Central memory CD4-positive, alpha-beta T cell (primary cell): ENCODE measurements around the gene TMC3.
"Not testable (repeated sequence)": the region's sequence is repeated elsewhere in the genome, so short reads cannot be mapped to it uniquely, and the experiment has no call there.

Experiments used
- DNase-seq: peaks from one replicate; pipeline ENCODE4 v3.0.0; 2022

The TMC3 gene

GRCh38 chr15:81384891-81385720 lies 11.1 kb upstream of the TMC3 start:
- no peak for DNase-seq

GRCh38 chr15:81381720-81382119 lies 7.7 kb upstream of the TMC3 start:
- DNase-seq = no peak

DNA sequence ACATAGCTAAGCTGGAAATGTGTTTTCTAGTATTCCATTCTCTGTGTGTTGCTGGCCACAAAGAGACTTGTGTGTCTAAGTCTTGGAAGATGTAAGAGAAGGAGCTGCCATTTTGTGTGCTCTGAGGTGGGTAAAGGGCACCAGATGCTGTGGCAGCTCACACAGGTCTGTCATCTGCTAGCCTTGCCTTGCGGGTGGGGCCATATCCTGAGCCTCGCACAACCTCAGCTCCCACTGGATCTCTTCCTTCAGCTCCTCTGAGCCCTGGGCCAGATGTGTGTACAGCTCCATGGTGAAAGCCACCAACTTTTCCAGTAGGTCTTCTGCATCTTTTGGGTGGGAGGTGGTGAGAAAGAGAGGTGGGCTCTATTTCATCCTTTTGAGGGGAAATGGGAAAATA lies 6.7 kb upstream of the TMC3 start:
- DNase-seq = no peak

GRCh38 chr15:81380203-81380602 lies 6.2 kb upstream of the TMC3 start:
- DNase-seq = no peak

GRCh38 chr15:81379269-81379668 lies 5.3 kb upstream of the TMC3 start:
- DNase-seq = no peak

GRCh38 chr15:81378443-81378842 lies 4.4 kb upstream of the TMC3 start:
- no peak for DNase-seq

DNA sequence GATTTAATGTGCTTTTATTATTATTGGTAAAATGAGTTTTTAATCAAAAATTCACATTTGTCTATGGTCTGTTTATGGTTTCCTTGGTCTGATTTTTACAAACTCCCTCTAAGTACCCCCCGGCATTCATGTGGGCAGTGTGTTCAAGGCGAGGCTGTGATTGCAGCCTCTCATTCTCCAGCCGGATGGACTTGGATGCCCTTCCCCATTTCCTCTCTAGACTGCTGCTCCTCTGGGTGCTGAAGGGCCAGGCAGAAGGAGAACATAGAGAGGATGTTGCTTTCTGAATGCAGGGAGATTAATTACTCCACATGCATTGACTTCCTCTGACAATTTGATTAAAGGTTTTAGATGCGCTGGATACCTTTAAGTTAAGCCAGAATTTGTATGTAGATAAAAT lies 3.9 kb upstream of the TMC3 start:
- no peak for DNase-seq

DNA sequence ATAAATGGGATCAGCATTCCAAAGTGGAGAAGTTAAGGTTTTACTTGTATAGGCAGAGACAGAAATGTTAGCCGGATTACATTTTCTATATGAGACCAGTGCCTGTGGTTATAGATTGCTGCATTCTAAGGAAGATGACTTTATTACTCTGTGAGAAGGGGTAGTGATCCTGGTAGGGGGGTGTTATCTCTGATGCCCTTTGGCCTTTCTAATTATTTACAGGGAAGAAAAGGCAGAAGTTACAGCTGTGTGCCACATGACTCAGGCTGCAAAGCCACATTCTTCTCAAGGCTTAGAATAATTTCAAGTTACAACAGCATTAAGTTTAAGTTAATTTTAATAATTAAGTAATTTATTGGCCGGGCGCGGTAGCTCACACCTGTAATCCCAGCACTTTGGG lies 2.2 kb upstream of the TMC3 start:
- no peak for DNase-seq

- no peak for DNase-seq
Observed at GRCh38 chr15:81375461-81375860, 1.4 kb upstream of the TMC3 start.

DNA sequence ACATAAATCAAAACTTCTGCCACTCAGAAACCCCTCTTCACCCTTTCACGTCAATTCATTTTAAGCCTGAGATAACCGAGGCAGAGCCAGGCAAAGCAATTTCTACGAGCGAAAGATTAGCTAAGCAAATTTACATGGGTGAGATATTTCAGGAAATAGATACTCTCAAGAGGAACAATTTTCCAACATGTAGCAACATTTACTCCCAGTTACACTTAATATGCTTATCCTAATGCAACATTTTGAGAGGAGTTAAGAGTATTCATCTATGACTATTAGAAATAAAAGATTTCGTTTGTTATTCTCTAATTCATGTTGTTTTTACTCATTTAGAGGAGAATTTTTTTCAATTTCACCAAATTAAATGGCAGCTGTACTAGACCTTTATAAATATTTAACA lies 837 bp downstream of the TMC3 start:
- DNase-seq = no peak

DNA sequence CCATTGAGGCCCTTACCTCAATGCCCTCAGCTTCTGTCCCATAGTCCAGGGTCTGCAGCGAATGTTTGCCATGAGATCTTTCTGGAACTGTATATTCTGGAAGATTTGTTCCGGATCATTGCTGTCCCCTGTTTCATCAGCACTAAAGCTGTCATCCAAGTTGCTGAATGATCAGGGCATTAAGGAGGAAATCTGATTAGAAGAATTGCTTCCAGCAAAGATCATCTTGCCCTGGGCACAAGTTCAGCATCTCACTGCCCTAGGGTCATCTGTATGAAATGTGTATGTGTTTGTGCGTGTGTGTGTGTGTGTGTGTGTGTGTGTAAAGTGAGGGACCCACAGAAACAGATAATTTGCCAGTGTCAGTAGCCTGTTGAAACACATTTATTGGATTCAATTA lies 1.4 kb downstream of the TMC3 start:
- DNase-seq = no peak

DNA sequence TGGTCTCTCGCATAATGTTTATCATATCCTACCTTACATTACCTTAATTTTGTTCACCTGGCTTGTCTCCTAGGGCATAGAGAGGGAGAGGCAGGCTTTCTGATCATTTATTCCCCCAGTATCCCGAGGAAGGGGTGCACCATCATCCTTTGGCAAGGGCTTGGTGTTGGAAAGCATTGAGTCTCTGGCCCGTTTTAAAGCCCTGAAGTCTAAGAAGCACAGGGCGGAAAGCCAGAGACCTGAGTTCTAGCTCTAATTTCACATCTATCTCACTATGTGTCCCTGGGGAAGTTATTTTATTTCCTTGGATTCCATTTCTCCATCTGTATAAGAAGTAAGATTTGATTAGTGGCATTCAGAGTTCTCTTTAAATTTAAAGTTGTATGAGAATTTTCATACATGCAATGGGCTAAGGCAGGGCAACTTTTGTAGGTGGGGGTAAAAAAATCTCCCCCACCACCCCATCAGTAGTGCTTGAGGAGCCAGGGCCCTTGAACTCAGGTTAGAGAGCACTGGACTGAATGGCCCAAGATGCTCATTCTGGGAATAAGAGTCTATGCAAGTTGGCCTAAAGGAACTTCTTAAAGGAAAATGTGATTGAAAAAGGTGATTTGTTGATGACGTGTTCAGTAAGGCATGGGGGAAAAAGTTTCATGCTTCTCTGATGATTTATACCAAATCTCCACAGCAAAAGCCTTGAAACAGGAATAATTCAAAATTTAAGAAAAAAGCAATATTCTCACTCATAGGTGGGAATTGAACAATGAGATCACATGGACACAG lies 10.1 kb downstream of the TMC3 start:
- DNase-seq = no peak

DNA sequence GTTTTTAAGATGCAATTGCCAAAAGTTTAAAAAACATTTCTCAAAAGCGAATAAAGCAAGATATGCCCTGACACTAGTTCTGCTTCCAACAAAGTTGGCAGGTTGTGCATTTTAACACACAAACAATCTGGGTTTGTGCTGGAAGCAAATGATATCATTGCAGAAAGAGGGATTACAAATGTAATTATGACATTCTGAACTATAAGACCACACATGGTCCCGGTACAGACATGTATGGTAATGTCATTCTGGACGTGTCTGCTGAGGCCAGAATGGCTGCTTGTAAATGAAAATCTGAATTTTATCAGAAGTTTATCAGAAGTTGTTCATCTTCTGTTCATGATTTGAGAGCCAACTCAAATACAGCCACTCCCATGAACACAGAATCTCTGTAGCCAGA lies 10.7 kb downstream of the TMC3 start:
- DNase-seq = no peak

DNA sequence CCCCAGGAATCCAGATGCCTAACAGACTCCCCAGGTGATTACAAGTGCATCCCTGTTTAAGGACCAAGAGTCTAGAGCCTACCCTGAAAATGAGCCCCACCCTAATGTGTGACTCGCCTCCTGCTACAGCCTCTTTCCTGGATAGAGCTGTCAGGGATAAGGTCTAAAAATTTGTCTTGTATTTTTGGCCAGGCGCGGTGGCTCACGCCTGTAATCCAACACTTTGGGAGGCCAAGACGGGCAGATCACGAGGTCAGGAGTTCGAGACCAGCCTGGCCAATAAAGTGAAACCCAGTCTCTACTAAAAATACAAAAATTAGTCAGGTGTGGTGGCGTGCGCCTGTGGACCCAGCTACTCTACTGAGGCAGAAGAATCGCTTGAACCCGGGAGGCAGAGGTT lies 11.2 kb downstream of the TMC3 start:
- no peak for DNase-seq

GRCh38 chr15:81361891-81362290 lies 12.1 kb downstream of the TMC3 start:
- DNase-seq = no peak

DNA sequence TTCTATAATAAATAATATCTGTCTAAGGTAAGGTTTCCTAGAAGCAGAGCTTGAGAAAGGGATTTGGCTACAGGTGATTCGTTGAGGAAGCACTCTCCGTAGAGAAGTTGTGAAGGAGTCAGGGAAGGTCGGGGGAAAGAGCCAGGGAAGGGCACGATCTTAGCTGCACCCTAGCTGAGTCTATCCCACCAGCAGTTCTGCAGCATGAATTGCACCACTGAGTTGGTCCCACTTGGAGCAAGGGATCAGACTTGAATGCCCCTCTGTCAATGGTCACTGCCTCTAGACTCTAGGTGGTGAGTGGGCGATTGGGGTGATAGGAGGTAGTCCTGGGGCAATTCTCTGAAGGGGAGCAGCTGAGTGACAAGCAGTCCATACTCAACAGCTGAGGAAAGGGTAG lies 13.5 kb downstream of the TMC3 start:
- no peak for DNase-seq

- DNase-seq = no peak
Observed at GRCh38 chr15:81358248-81358647, 15.8 kb downstream of the TMC3 start.

DNA sequence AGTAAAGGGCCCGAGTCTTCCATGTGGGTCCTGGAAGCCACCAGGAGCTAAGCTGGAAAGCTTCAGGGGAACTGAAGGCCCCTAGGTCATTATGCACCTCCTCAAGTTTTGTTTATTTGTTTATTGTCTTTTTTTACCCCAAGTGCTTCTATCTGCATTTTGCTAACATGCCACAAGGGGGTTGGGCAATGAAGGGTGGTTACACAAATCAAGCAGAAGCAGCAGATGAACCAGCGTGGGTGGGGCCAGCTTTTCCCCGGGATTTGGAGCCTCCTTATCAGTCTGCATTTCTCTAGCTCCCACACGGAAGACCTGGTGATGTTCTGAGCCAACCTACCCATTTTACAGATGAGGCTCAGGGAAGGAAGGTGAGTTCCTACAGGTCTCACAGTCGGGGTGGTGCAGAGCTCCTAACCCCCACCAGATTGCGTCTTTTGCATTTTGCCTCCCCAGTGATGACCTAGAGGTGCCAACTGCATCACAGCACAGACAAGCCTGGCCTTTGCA lies 16.8 kb downstream of the TMC3 start:
- no peak for DNase-seq

GRCh38 chr15:81356252-81356651 lies 17.8 kb downstream of the TMC3 start:
- DNase-seq = no peak

- no peak for DNase-seq
Observed at GRCh38 chr15:81351651-81352050, 22.4 kb downstream of the TMC3 start.

DNA sequence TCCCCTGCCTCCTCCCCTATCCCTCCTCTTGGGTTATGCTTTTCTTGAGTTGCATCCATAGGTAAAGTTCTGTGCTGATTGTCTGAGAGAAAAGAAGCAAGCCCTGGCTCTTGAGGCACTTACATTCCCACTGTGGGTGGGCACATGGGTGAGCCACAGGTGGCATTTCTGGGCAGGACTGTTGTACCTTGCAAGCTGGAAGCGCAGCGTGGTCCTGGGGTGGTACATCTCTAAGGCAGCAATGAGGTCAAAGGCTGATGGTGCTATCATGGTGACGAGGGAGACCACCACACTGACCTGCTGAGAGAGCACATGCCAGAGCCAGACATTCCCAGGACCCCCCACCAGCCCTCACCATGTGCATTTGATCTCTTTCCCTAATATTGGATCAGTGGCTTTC lies 24.7 kb downstream of the TMC3 start:
- no peak for DNase-seq

DNA sequence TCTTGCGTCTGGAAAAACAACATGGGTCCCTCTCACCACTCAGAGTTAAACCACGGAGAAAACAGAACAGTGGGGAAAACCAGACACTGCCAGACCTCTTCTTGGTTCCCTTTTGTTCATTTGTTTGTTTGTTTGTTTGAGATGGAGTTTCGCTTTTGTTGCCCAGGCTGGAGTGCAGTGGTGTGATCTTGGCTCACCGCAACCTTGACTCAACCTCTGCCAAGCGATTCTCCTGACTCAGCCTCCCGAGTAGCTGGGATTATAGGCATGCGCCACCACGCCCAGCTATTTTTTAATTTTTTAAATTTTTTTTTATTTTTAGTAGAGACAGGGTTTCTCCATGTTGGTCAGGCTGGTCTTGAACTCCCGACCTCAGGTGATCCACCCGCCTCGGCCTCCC lies 25.3 kb downstream of the TMC3 start:
- not testable (repeated sequence) for DNase-seq

GRCh38 chr15:81347910-81348309 lies 26.1 kb downstream of the TMC3 start:
- no peak for DNase-seq

DNA sequence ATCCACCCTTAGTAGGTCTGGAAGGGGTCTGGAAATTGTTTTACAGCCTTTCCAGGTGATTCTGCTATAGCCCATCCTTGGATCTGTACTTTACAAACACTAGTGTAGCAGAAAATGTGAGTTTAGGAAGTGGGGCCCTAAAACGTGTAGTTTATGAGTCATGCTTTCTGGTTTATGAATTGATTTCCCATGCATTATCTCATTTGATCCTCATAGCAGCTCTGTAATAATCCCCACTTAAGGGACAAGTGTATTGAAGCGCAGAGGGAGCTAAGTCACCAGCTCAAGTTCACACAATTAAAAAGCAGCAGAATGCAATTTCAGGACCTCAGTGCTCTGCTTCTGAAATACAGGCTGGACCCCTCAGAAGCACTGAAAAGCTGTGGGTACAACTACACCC lies 27.4 kb downstream of the TMC3 start:
- DNase-seq = no peak
